SK-N-MC (cell line): ENCODE measurements around the gene RPS16.

Experiments used
- DNase-seq: peaks from one replicate; pipeline ENCODE4 v3.0.0-alpha.2; 2011; ENCODE audit warnings: low read depth, low spot score
- H3K27ac ChIP-seq: fragments of 200-600 bp; sonication (generic); 2 replicates; pipeline ENCODE4 v1.5.1; 2016; ENCODE audit warnings: mixed run types
- H3K36me3 ChIP-seq: fragments of 200-600 bp; sonication (generic); 2 replicates; pipeline ENCODE4 v1.6.1; 2017; ENCODE audit warnings: antibody characterized with exemption, low read length, mixed read lengths; ENCODE audit not compliant: insufficient read depth
- H3K4me3 ChIP-seq: fragments of 200-600 bp; sonication (generic); 2 replicates; pipeline ENCODE4 v1.5.1; 2016
- H3K9ac ChIP-seq: fragments of 200-600 bp; sonication (generic); 2 replicates; pipeline ENCODE4 v1.8.0; 2017; ENCODE audit warnings: mixed run types, mixed read lengths; ENCODE audit not compliant: insufficient read length
- H3K9me3 ChIP-seq: fragments of 200-600 bp; sonication (generic); 2 replicates; pipeline ENCODE4 v1.6.1; 2017; ENCODE audit warnings: low read depth, mild to moderate bottlenecking, antibody characterized with exemption, low read length, moderate library complexity, mixed read lengths
- EZH2 ChIP-seq: fragments of 200-600 bp; sonication (generic); IDR thresholded peaks from one replicate; pipeline ENCODE4 v1.6.1; 2017; ENCODE audit warnings: antibody characterized with exemption
- FOXP2 ChIP-seq: optimal IDR thresholded peaks from 2 replicates; pipeline ENCODE3; 2011; ENCODE audit warnings: mild to moderate bottlenecking, moderate library complexity; ENCODE audit not compliant: insufficient read depth; ENCODE audit errors: extremely low read length, control extremely low read depth
- POLR2AphosphoS5 ChIP-seq: IDR thresholded peaks from 2 replicates; pipeline ENCODE4 v1.6.1; 2012; ENCODE audit warnings: mild to moderate bottlenecking, low read depth, low read length, borderline replicate concordance

The RPS16 gene

GRCh38 chr19:39427707-39428106 is 8.0 kb downstream of the RPS16 start:
- Histone ChIP-seq H3K9me3 (no peaks in the 10 kb centered on the region), H3K9ac (no peak overlapping the region), H3K27ac (no peak overlapping the region), H3K36me3 (peaks cover 14% of the 10 kb centered on the region), H3K4me3 (no peak overlapping the region)
- no peak for DNase-seq
- no peak for TF ChIP-seq POLR2AphosphoS5
- no peak for TF ChIP-seq EZH2
- TF ChIP-seq FOXP2: no peak

- H3K9ac ChIP-seq: no peak overlapping the region
- peak overlapping the region; percentile 42 for H3K27ac ChIP-seq
- H3K4me3 ChIP-seq: no peak overlapping the region
- peaks cover 12% of the 10 kb centered on the region; the same call in 1 of the 2 replicates for H3K36me3 ChIP-seq
- TF ChIP-seq EZH2 (no peak), FOXP2 (no peak), POLR2AphosphoS5 (no peak)
- no peaks in the 10 kb centered on the region for H3K9me3 ChIP-seq
- no peak for DNase-seq
Measured at GRCh38 chr19:39426170-39426569, 9.6 kb downstream of the RPS16 start.

DNA sequence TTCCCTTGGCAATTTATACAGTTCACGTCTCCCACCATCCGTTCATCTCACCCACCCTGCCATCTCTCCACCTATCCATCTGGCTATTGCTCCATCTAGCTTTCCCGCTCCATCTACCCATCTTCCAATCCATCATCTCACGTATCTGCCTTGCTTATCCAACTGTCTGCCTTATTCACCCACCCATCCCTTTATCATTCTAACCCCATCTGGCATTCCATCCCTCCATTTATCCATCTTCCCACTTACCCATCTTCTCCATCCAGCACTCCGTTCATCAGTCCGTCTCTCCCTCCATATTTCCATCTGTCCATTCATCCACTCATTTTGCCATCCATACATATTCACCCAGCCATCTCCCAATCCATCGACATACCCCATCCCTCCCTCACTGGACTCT is 10.0 kb downstream of the RPS16 start:
- no peak overlapping the region for H3K4me3 ChIP-seq
- TF ChIP-seq EZH2 (no peak), POLR2AphosphoS5 (no peak; the same call in 1 of the 2 replicates), FOXP2 (no peak)
- H3K9me3 ChIP-seq: no peaks in the 10 kb centered on the region
- DNase-seq: no peak
- H3K27ac ChIP-seq: 0 out of 2 replicates have a peak overlapping the region, but pooled peaks have one; percentile 9
- H3K36me3 ChIP-seq: peaks cover 13% of the 10 kb centered on the region; the same call in 1 of the 2 replicates
- H3K9ac ChIP-seq: no peak overlapping the region

- Histone ChIP-seq H3K9me3 (no peaks in the 10 kb centered on the region), H3K4me3 (no peak overlapping the region), H3K27ac (0 out of 2 replicates have a peak overlapping the region, but pooled peaks have one; percentile 9), H3K36me3 (peaks cover 19% of the 10 kb centered on the region; the same call in 1 of the 2 replicates), H3K9ac (no peak overlapping the region)
- DNase-seq: no peak
- TF ChIP-seq EZH2 (no peak), POLR2AphosphoS5 (no peak), FOXP2 (no peak)
Measured at GRCh38 chr19:39424934-39425333, 10.8 kb downstream of the RPS16 start.

DNA sequence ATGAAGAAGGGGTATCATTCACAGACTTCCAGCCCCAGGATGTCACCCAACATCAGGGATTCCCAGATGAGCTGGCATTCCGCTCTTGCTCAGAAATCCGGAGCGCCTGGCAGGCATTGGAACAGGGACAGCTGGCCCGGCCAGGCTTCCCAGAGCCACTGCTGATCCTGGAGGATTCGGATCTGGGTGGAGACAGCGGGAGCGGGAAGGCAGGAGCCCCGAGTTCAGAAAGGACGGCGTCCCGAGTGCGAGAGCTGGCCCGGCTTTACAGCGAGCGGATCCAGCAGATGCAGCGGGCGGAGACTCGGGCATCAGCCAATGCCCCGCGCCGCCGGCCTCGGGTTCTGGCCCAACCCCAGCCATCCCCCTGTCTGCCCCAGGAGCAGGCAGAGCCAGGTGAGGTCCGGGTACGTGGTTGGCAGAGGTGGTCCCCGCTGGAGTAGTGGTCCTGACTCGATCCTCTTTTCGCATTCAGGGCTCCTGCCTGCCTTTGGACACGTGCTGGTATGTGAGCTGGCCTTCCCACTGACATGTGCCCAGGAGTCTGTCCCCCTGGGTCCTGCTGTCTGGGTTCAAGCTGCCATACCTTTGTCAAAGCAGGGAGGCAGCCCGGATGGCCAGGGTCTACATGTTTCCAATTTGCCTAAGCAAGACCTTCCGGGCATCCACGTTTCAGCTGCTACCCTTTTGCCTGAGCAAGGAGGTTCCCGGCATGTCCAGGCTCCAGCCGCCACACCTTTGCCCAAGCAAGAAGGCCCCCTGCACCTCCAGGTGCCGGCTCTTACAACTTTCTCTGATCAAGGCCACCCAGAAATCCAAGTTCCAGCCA is 12.3 kb downstream of the RPS16 start:
- no peak for DNase-seq
- no peak overlapping the region for H3K4me3 ChIP-seq
- H3K9ac ChIP-seq: no peak overlapping the region
- H3K27ac ChIP-seq: no peak overlapping the region
- peaks cover 26% of the 10 kb centered on the region for H3K36me3 ChIP-seq
- H3K9me3 ChIP-seq: no peaks in the 10 kb centered on the region
- no peak for TF ChIP-seq POLR2AphosphoS5
- no peak for TF ChIP-seq EZH2
- TF ChIP-seq FOXP2: no peak

DNA sequence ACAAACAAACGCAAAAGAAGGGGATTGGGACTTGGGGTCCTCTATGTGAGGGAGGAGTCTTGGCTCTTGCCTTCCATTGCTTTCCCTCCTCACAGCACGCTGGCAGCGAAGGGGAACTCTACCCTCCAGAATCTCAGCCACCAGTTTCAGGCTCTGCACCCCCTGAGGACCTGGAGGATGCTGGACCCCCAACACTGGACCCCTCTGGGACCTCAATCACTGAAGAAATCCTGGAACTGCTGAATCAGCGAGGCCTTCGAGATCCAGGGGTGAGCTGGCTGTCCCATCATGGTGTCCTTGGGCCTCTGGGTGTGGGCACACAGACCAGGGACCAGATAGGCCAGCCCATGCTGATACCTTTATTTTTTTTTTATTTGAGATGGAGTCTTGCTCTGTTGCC is 13.7 kb downstream of the RPS16 start:
- no peak overlapping the region for H3K27ac ChIP-seq
- H3K9me3 ChIP-seq: no peaks in the 10 kb centered on the region
- H3K36me3 ChIP-seq: peaks cover 31% of the 10 kb centered on the region
- H3K4me3 ChIP-seq: no peak overlapping the region
- DNase-seq: no peak
- no peak for TF ChIP-seq EZH2
- no peak for TF ChIP-seq FOXP2
- no peak for TF ChIP-seq POLR2AphosphoS5
- H3K9ac ChIP-seq: no peak overlapping the region

DNA sequence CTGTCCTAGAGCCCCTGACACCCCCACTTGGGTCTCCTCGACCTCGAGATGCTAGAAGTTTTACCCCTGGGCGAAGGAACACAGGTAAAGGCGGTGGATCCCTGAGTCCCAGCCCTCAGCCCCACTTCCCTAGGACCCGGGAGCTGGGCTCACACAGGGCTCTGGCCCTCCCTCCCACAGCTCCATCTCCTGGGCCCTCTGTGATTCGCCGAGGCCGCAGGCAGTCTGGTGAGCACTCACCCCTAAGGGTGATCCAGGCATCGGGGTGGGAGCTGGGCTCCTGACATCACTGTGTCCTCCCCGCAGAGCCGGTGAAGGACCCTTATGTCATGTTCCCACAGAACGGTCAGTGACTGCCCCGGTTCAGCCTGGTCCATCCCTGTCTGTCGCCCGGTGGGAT is 15.0 kb downstream of the RPS16 start:
- Histone ChIP-seq H3K27ac (no peak overlapping the region), H3K4me3 (no peak overlapping the region), H3K9ac (no peak overlapping the region), H3K36me3 (peaks cover 43% of the 10 kb centered on the region), H3K9me3 (no peaks in the 10 kb centered on the region)
- no peak for TF ChIP-seq POLR2AphosphoS5
- TF ChIP-seq FOXP2: no peak
- TF ChIP-seq EZH2: no peak
- no peak for DNase-seq

GRCh38 chr19:39419003-39419402 is 16.7 kb downstream of the RPS16 start:
- no peak overlapping the region for H3K9ac ChIP-seq
- H3K36me3 ChIP-seq: peaks cover 47% of the 10 kb centered on the region
- no peaks in the 10 kb centered on the region for H3K9me3 ChIP-seq
- no peak overlapping the region for H3K27ac ChIP-seq
- no peak for DNase-seq
- TF ChIP-seq FOXP2 (no peak), POLR2AphosphoS5 (no peak), EZH2 (no peak)
- no peak overlapping the region for H3K4me3 ChIP-seq
